Neural cell (in vitro differentiated cells): ENCODE data around the gene ACTA2. TPM values are rescaled to one million over a fixed set of nuclear protein-coding genes. Genes with fewer than 3 reads are reported as not detected.

Experiments
- H2AFZ ChIP-seq: fragments of 200-600, 300-800 bp; sonication (generic), shearing (Covaris generic); 2 replicates; pipeline ENCODE4 v1.6.0; 2014; ENCODE audit warnings: low read depth, mild to moderate bottlenecking, antibody characterized with exemption, low read length, moderate library complexity
- H3F3A ChIP-seq: fragments of 200-600 bp; shearing (Covaris generic); 2 replicates; pipeline ENCODE4 v1.6.1; 2016; ENCODE audit warnings: mild to moderate bottlenecking, moderate library complexity, mixed read lengths, antibody characterized with exemption, low read length; ENCODE audit not compliant: insufficient read depth, poor library complexity, severe bottlenecking
- H3K27ac ChIP-seq: fragments of 200-600, 300-800 bp; sonication (generic), shearing (Covaris generic); 2 replicates; pipeline ENCODE4 v1.5.1; 2014; ENCODE audit warnings: mild to moderate bottlenecking, low read length, moderate library complexity
- H3K27me3 ChIP-seq: fragments of 300-800, 200-600 bp; sonication (generic), shearing (Covaris generic); 2 replicates; pipeline ENCODE4 v1.6.0; 2014; ENCODE audit warnings: mild to moderate bottlenecking, low read depth, low read length, moderate library complexity; ENCODE audit not compliant: insufficient read depth
- H3K36me3 ChIP-seq: fragments of 300-800, 200-600 bp; sonication (generic), shearing (Covaris generic); 2 replicates; pipeline ENCODE4 v1.5.1; 2014; ENCODE audit warnings: mild to moderate bottlenecking, antibody characterized with exemption, low read length, moderate library complexity; ENCODE audit not compliant: insufficient read depth
- H3K4me2 ChIP-seq: fragments of 300-800, 200-600 bp; sonication (generic), shearing (Covaris generic); 2 replicates; pipeline ENCODE4 v1.6.0; 2014; ENCODE audit warnings: mild to moderate bottlenecking, low read length
- H3K4me3 ChIP-seq: fragments of 300-800, 200-600 bp; sonication (generic), shearing (Covaris generic); 2 replicates; pipeline ENCODE4 v1.5.1; 2014; ENCODE audit warnings: mild to moderate bottlenecking, low read length, moderate library complexity
- H3K79me2 ChIP-seq: fragments of 200-600 bp; shearing (Covaris generic); replicated peaks from 2 replicates; pipeline ENCODE4 v1.6.0; 2014; ENCODE audit warnings: mild to moderate bottlenecking, low read length, moderate library complexity; ENCODE audit not compliant: insufficient read depth
- H3K9ac ChIP-seq: fragments of 300-800, 200-600 bp; sonication (generic), shearing (Covaris generic); 2 replicates; pipeline ENCODE4 v1.6.1; 2016; ENCODE audit warnings: mild to moderate bottlenecking, low read length, mixed read lengths
- H3K9me2 ChIP-seq: fragments of 200-600 bp; shearing (Covaris generic); 2 replicates; pipeline ENCODE4 v1.6.1; 2016; ENCODE audit warnings: mild to moderate bottlenecking, low read length, mixed read lengths; ENCODE audit not compliant: insufficient read depth
- H3K9me3 ChIP-seq: fragments of 200-600, 300-800 bp; sonication (generic), shearing (Covaris generic); 2 replicates; pipeline ENCODE4 v1.6.1; 2016; ENCODE audit warnings: mild to moderate bottlenecking, mixed run types, low read length, moderate library complexity, mixed read lengths
- H4K20me1 ChIP-seq: fragments of 200-600 bp; shearing (Covaris generic); 2 replicates; pipeline ENCODE4 v1.6.1; 2016; ENCODE audit warnings: mild to moderate bottlenecking, mixed run types; ENCODE audit not compliant: insufficient read depth
- EP300 ChIP-seq: fragments of 450-650 bp; conservative IDR thresholded peaks from 2 replicates; pipeline ENCODE4 v1.6.1; 2014; ENCODE audit warnings: antibody characterized with exemption, mild to moderate bottlenecking, moderate library complexity; ENCODE audit not compliant: poor library complexity, severe bottlenecking
- EZH2 ChIP-seq: fragments of 200-600, 300-800 bp; shearing (Covaris generic), sonication (generic); IDR thresholded peaks from 2 replicates; pipeline ENCODE4 v1.6.1; 2014; ENCODE audit warnings: antibody characterized with exemption, low read length, borderline replicate concordance, mild to moderate bottlenecking; ENCODE audit not compliant: insufficient read depth, poor library complexity, severe bottlenecking
- MXI1 ChIP-seq: fragments of 450-650 bp; conservative IDR thresholded peaks from 2 replicates; pipeline ENCODE4 v1.6.1; 2014; ENCODE audit warnings: antibody characterized with exemption, mild to moderate bottlenecking; ENCODE audit not compliant: poor library complexity, severe bottlenecking
- POLR2AphosphoS5 ChIP-seq: IDR thresholded peaks from 2 replicates; pipeline ENCODE4 v1.6.1; 2012
- RAD21 ChIP-seq: fragments of 450-650 bp; conservative IDR thresholded peaks from 2 replicates; pipeline ENCODE4 v1.6.1; 2014; ENCODE audit warnings: antibody characterized with exemption, mild to moderate bottlenecking, moderate library complexity
- REST ChIP-seq: IDR thresholded peaks from 2 replicates; pipeline ENCODE4 v1.6.1; 2012; ENCODE audit warnings: borderline replicate concordance
- SMC3 ChIP-seq: fragments of 450-650 bp; conservative IDR thresholded peaks from 2 replicates; pipeline ENCODE4 v1.6.1; 2014; ENCODE audit warnings: antibody characterized with exemption, mild to moderate bottlenecking, moderate library complexity; ENCODE audit not compliant: poor library complexity
- TAF1 ChIP-seq: IDR thresholded peaks from 2 replicates; pipeline ENCODE4 v1.6.1; 2012; ENCODE audit warnings: low read depth
- polyA plus RNA-seq: library from polyadenylated mRNA; depleted of rRNA; stranded (reverse); fragments of >200 nt; gene quantifications from 2 replicates; pipeline ENCODE4 v1.2.3, GENCODE V29; 2014
- TF ChIP-seq, protein P1 (sequence below): fragments of 450-650 bp; IDR thresholded peaks from 2 replicates; pipeline ENCODE4 v1.5.1; 2014; ENCODE audit warnings: antibody characterized with exemption, mild to moderate bottlenecking, moderate library complexity; ENCODE audit not compliant: poor library complexity, severe bottlenecking

ACTA2 gene
- polyA plus RNA-seq, 1 donor from 2014 or later, result 0.53 TPM

GRCh38 chr10:88975377-88975720, 22.8 kb upstream of the ACTA2 start:
- H3K4me2 ChIP-seq, result no peak overlapping the region
- H3K9ac ChIP-seq, result no peak overlapping the region
- H3K4me3 ChIP-seq, result no peak overlapping the region
- no peaks in the 10 kb centered on the region for H3K9me2 ChIP-seq
- H2AFZ ChIP-seq, result no peak overlapping the region
- no peaks in the 10 kb centered on the region for H3K9me3 ChIP-seq
- no peaks in the 10 kb centered on the region for H3F3A ChIP-seq
- no peaks in the 10 kb centered on the region for H3K27me3 ChIP-seq
- H3K36me3 ChIP-seq, result no peaks in the 10 kb centered on the region
- no peak overlapping the region for H3K27ac ChIP-seq
- no peaks in the 10 kb centered on the region for H4K20me1 ChIP-seq
- TF ChIP-seq POLR2AphosphoS5, result no peak
- TF ChIP-seq EZH2, result no peak
- no peak for TF ChIP-seq SMC3
- TF ChIP-seq EP300, result no peak
- TF ChIP-seq MXI1, result no peak
- TF ChIP-seq, protein P1, sequence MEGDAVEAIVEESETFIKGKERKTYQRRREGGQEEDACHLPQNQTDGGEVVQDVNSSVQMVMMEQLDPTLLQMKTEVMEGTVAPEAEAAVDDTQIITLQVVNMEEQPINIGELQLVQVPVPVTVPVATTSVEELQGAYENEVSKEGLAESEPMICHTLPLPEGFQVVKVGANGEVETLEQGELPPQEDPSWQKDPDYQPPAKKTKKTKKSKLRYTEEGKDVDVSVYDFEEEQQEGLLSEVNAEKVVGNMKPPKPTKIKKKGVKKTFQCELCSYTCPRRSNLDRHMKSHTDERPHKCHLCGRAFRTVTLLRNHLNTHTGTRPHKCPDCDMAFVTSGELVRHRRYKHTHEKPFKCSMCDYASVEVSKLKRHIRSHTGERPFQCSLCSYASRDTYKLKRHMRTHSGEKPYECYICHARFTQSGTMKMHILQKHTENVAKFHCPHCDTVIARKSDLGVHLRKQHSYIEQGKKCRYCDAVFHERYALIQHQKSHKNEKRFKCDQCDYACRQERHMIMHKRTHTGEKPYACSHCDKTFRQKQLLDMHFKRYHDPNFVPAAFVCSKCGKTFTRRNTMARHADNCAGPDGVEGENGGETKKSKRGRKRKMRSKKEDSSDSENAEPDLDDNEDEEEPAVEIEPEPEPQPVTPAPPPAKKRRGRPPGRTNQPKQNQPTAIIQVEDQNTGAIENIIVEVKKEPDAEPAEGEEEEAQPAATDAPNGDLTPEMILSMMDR, result no peak
- TF ChIP-seq REST, result no peak
- TF ChIP-seq TAF1, result no peak
- TF ChIP-seq RAD21, result no peak
- no peaks in the 10 kb centered on the region for H3K79me2 ChIP-seq

- H3K4me3 ChIP-seq, result no peak overlapping the region
- no peaks in the 10 kb centered on the region for H4K20me1 ChIP-seq
- H3F3A ChIP-seq, result no peaks in the 10 kb centered on the region
Observed at GRCh38 chr10:88974446-88975376, 22.1 kb upstream of the ACTA2 start.

More at GRCh38 chr10:88974446-88975376, 22.1 kb upstream of the ACTA2 start:
- Histone ChIP-seq H3K27me3 (no peaks in the 10 kb centered on the region), H3K4me2 (no peak overlapping the region), H3K9me3 (no peaks in the 10 kb centered on the region), H3K9ac (no peak overlapping the region), H3K79me2 (no peaks in the 10 kb centered on the region), H3K27ac (no peak overlapping the region), H2AFZ (no peak overlapping the region), H3K9me2 (no peaks in the 10 kb centered on the region), H3K36me3 (no peaks in the 10 kb centered on the region)
- TF ChIP-seq REST (no peak), RAD21 (no peak), POLR2AphosphoS5 (no peak), MXI1 (no peak), EZH2 (no peak), TAF1 (no peak), SMC3 (no peak), EP300 (no peak)
- TF ChIP-seq, protein P1, result no peak
